NB4 (cell line): Measurements from ENCODE around the gene TNS1.

Source experiments
- CTCF ChIP-seq: IDR thresholded peaks from one replicate; pipeline ENCODE4 v1.5.1; 2012; ENCODE audit warnings: low read depth, low read length
- MAX ChIP-seq: IDR thresholded peaks from 2 replicates; pipeline ENCODE4 v1.6.1; 2011; ENCODE audit warnings: low read depth, low read length
- MYC ChIP-seq: IDR thresholded peaks from 2 replicates; pipeline ENCODE4 v1.6.1; 2011; ENCODE audit warnings: low read depth, low read length
- POLR2A ChIP-seq: IDR thresholded peaks from 2 replicates; pipeline ENCODE4 v1.6.1; 2011; ENCODE audit warnings: mild to moderate bottlenecking; ENCODE audit not compliant: insufficient read length; ENCODE audit errors: extremely low read depth

DNA sequence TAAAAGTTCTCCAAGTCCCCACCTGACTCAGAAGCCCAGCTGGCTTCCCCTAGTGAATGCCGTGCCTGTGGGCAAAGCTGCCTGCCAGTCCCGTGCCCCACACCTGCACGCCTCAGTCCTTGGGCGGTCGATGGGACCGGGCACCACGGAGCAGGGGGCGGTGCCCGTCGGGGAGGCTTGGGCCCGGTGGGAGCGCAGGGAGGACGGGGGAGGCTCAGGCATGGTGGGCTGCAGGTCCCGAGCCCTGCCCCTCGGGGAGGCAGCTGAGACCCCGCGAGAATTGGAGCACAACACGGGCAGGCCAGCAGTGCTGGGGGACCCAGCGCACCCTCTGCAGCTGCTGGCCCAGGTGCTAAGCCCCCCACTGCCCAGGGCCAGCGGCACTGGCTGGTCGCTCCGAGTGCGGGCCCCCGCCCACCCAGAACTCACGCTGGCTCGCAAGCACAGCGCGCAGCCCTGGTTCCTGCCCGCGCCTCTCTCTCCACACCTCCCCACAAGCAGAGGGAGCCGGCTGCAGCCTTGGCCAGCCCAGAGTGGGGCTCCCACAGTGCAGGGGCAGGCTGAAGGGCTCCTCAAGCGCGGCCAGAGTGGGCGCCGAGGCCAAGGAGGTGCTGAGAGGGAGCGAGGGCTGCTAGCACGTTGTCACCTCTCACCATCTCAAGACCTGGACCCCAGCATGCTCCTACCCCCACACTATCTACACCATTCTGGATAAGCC, 215.5 kb downstream of the TNS1 start:
- no peak for TF ChIP-seq CTCF
- no peak for TF ChIP-seq POLR2A
- TF ChIP-seq MAX: no peak
- no peak for TF ChIP-seq MYC
